GM13976 (cell line): ENCODE results near the gene EYS.
"Not testable (repeated sequence)": the region's sequence is repeated elsewhere in the genome, so short reads cannot be mapped to it uniquely, and the experiment has no call there.

ENCODE experiments used
- DNase-seq: peaks from one replicate; pipeline ENCODE4 v3.0.0; 2012; ENCODE audit warnings: low spot score
- in situ Hi-C: fragments of 300-500 bp; cut with MboI; formaldehyde crosslinking; loops from one replicate; pipeline ENCODE4 v1.12.0; 2022; ENCODE audit warnings: low sequenced_read_pairs, mixed read lengths, inconsistent platforms; ENCODE audit not compliant: unreplicated experiment
- TF ChIP-seq, protein P1 (sequence below): IDR thresholded peaks from 2 replicates; pipeline ENCODE4 v1.5.1; 2012; ENCODE audit warnings: borderline replicate concordance, mild to moderate bottlenecking; ENCODE audit not compliant: insufficient read depth; ENCODE audit errors: extremely low read depth, missing control alignments, control extremely low read depth

Gene EYS

DNA sequence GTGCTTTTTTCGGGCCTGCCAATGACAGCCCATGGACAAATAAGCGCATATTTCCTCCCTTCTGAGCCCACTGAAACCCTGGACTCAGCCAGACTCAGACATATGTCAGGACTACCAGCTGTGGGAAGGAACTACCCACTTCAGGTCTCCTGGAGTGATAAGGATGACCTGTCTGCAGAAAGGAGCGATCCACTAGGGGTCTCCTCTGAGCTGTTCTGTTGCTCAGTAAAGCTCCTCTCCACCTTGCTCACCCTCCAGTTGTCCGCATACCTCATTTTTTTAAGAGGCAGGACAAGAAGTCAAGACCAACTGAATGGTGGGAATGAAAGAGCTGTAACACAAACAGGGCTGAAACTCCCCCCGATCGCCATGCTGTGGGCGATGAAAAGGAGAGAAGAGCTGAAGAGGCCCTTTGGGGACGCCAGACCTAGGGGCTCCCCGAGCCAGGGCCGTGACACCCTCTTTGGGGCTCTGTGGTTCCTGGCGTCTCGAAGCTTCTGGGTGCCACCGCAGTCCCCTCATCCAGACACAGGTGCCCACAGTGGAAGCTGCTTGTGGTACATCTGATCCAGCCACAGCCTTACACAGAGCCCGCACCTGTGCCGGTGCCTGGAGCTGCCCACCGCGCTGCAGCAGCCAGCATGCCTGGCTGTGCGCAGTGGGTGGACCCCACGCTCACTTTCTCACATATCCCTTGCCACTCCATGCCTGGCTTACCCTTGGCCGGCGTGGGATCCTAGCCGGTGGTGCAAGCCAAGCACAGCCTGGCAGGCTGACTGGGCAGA lies 68.8 kb downstream of the EYS start:
- TF ChIP-seq, protein P1, sequence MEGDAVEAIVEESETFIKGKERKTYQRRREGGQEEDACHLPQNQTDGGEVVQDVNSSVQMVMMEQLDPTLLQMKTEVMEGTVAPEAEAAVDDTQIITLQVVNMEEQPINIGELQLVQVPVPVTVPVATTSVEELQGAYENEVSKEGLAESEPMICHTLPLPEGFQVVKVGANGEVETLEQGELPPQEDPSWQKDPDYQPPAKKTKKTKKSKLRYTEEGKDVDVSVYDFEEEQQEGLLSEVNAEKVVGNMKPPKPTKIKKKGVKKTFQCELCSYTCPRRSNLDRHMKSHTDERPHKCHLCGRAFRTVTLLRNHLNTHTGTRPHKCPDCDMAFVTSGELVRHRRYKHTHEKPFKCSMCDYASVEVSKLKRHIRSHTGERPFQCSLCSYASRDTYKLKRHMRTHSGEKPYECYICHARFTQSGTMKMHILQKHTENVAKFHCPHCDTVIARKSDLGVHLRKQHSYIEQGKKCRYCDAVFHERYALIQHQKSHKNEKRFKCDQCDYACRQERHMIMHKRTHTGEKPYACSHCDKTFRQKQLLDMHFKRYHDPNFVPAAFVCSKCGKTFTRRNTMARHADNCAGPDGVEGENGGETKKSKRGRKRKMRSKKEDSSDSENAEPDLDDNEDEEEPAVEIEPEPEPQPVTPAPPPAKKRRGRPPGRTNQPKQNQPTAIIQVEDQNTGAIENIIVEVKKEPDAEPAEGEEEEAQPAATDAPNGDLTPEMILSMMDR, result no peak
- in situ Hi-C loops, result no loop called here
- no peak for DNase-seq

GRCh38 chr6:65637289-65638046 lies 69.6 kb downstream of the EYS start:
- TF ChIP-seq, protein P1, result no peak
- in situ Hi-C loops, result no loop called here
- DNase-seq, result no peak

DNA sequence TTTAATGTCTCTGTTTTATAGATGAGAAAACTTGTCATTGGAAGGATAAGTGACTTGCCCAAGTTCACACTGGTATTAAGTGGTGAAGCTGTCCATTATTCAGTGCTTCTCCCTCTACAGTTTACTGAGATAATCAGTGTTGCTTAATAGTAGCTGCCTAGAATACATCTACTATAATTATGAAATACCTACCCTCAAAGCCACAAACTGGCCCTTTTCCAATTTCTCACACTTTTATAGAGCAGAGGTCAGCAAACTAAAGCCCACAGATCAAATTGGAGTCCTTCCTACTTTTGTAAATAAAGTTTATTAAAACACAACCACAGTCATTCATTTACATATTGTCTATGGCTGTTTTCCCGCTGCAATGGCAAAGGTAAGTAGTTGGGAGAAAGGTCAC lies 73.5 kb downstream of the EYS start:
- in situ Hi-C loops, result no loop called here
- TF ChIP-seq, protein P1, result no peak
- DNase-seq, result no peak

- in situ Hi-C loops, result no loop called here
- TF ChIP-seq, protein P1, result no peak
- DNase-seq, result no peak
Observed at GRCh38 chr6:65631711-65632110, 75.3 kb downstream of the EYS start.

DNA sequence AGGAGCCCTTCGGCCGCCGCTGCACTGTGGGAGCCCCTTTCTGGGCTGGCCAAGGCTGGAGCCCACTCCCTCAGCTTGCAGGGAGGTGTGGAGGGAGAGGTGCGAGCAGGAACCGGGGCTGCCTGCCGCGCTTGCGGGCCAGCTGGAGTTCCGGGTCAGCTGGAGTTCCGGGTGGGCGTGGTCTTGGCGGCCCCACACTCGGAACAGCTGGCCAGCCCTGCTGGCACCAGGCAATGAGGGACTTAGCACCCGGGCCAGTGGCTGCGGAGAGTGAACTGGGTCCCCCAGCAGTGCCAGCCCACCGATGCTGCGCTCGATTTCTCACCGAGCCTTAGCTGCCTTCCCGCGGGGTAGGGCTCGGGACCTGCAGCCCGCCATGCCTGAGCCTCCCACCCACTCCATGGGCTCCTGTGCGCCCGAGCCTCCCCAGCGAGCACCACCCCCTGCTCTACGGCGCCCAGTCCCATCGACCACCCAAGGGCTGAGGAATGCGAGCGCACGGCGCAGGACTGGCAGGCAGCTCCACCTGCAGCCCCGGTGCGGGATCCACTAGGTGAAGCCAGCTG lies 79.5 kb downstream of the EYS start:
- in situ Hi-C loops, DNase-seq: not testable (repeated sequence)

- DNase-seq, result no peak
- in situ Hi-C loops, result no loop called here
- TF ChIP-seq, protein P1, result no peak
Observed at GRCh38 chr6:65627015-65627414, 80.0 kb downstream of the EYS start.

DNA sequence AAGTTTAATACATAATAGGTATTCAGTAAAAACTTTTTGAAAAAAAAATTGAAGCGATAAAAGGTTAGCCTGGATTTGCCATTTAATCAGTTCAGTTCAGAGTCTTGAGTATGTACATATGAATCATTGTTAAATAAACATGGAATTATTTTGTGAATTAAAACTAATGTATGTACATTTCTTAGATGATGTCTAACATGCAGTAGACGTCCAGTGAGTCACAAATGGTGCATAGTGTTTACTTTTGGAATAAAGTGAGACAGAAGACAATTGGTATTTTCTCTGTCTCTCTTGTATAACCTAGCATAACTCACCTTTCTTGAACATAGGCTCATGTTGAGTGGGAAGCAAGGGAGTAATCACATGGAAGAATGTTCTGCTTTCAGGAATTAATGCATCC lies 83.5 kb downstream of the EYS start:
- in situ Hi-C loops, result no loop called here
- DNase-seq, result no peak
- TF ChIP-seq, protein P1, result no peak
